ENCODE data around the gene LGALS7.

LGALS7 gene

GRCh38 chr19:38725469-38726283 lies 47.6 kb downstream of the LGALS7 start:
- DNase-seq, result no peak

- DNase-seq, result no peak
Observed at GRCh38 chr19:38723990-38724854, 49.1 kb downstream of the LGALS7 start.

GRCh38 chr19:38723606-38723965 lies 49.7 kb downstream of the LGALS7 start:
- DNase-seq, result no peak

- DNase-seq, result no peak
Observed at GRCh38 chr19:38722947-38723605, 50.2 kb downstream of the LGALS7 start.

GRCh38 chr19:38721979-38722773 lies 51.1 kb downstream of the LGALS7 start:
- no peak for DNase-seq

- DNase-seq, result no peak
Observed at GRCh38 chr19:38721496-38721895, 51.8 kb downstream of the LGALS7 start.

All from 8988T (cell line).